ENCODE data around the gene SLC26A6.

SLC26A6 gene

GRCh38 chr3:48598323-48599076 is 36.8 kb downstream of the SLC26A6 start:
- ChIA-PET POLR2A (interaction anchor here (0.6 kb wide), 1 partner anchor 146 kb away, joined by 4 read pairs; no protein-coding TSS in a partner anchor), CTCF (interaction anchor here (1.9 kb wide), 1 partner anchor 41 kb away, joined by 6 read pairs; no protein-coding TSS in a partner anchor)
- DNase-seq (ENCODE audit: extremely low spot score) = no peak
- TF ChIP-seq CTCF (IDR thresholded peaks at IDR 0.05; ENCODE audit: control extremely low read depth, extremely low read depth, low read depth, missing control alignments) = no peak

GRCh38 chr3:48597408-48597800 is 37.9 kb downstream of the SLC26A6 start:
- CTCF ChIA-PET = interaction anchor here (1.2 to 1.9 kb wide), 3 partner anchors 12 to 161 kb away, joined by 3 to 6 read pairs (median 3); partner anchors contain the start of gene UQCRC1
- no peak for TF ChIP-seq CTCF (IDR thresholded peaks at IDR 0.05; ENCODE audit: control extremely low read depth, extremely low read depth, low read depth, missing control alignments)
- POLR2A ChIA-PET = no interaction called here
- DNase-seq (ENCODE audit: extremely low spot score) = no peak

- CTCF ChIA-PET = interaction anchor here (1.2 to 1.9 kb wide), 3 partner anchors 12 to 161 kb away, joined by 3 to 6 read pairs (median 3); partner anchors contain the start of gene UQCRC1
- no peak for TF ChIP-seq CTCF (IDR thresholded peaks at IDR 0.05; ENCODE audit: control extremely low read depth, extremely low read depth, low read depth, missing control alignments)
Measured at GRCh38 chr3:48596676-48597407, 38.4 kb downstream of the SLC26A6 start.

GRCh38 chr3:48596157-48596556 is 39.1 kb downstream of the SLC26A6 start:
- CTCF ChIA-PET = interaction anchor here (1.5 kb wide), 1 partner anchor 13 kb away, joined by 3 read pairs; the partner anchor contains the start of gene UQCRC1
- POLR2A ChIA-PET = no interaction called here

More at GRCh38 chr3:48596676-48597407, 38.4 kb downstream of the SLC26A6 start:
- no peak for DNase-seq (ENCODE audit: extremely low spot score)
- POLR2A ChIA-PET = no interaction called here

GRCh38 chr3:48595526-48596121 is 39.6 kb downstream of the SLC26A6 start:
- ChIA-PET POLR2A (no interaction called here), CTCF (no interaction called here)
- TF ChIP-seq CTCF (IDR thresholded peaks at IDR 0.05; ENCODE audit: control extremely low read depth, extremely low read depth, low read depth, missing control alignments) = no peak
- no peak for DNase-seq (ENCODE audit: extremely low spot score)

More at GRCh38 chr3:48596157-48596556, 39.1 kb downstream of the SLC26A6 start:
- no peak for TF ChIP-seq CTCF (IDR thresholded peaks at IDR 0.05; ENCODE audit: control extremely low read depth, extremely low read depth, low read depth, missing control alignments)
- DNase-seq (ENCODE audit: extremely low spot score) = no peak

GRCh38 chr3:48595075-48595525 is 40.2 kb downstream of the SLC26A6 start, which contains the start of gene COL7A1:
TSS of gene COL7A1 (minus strand) at chr3:48595329. CDS start at chr3:48595159, 170 bp downstream.
- ChIA-PET POLR2A (no interaction called here), CTCF (no interaction called here)
- no peak for TF ChIP-seq CTCF (IDR thresholded peaks at IDR 0.05; ENCODE audit: control extremely low read depth, extremely low read depth, low read depth, missing control alignments)
- no peak for DNase-seq (ENCODE audit: extremely low spot score)
